LHCN-M2 (cell line): Measurements from ENCODE around the gene MAN2B2. TPM values are rescaled to one million over a fixed set of nuclear protein-coding genes. Genes with fewer than 3 reads are reported as not detected.

Source experiments
- DNase-seq: peaks from one replicate; pipeline ENCODE4 v3.0.0-alpha.2; 2012; ENCODE audit warnings: low read depth
- total RNA-seq: library from RNA; depleted of rRNA; stranded (reverse); fragments of >200 nt; gene quantifications from 2 replicates; pipeline ENCODE4 v1.2.3, GENCODE V29; 2014

The MAN2B2 gene
- total RNA-seq, 1 experiment from 2014 or later = 32.5 TPM

- no peak for DNase-seq
Measured at GRCh38 chr4:6592804-6593563, 18.0 kb downstream of the MAN2B2 start.

GRCh38 chr4:6594341-6594740 lies 19.4 kb downstream of the MAN2B2 start:
- DNase-seq = no peak

GRCh38 chr4:6594826-6595355 lies 19.9 kb downstream of the MAN2B2 start:
- DNase-seq = no peak

- no peak for DNase-seq
Measured at GRCh38 chr4:6595897-6596537, 21.0 kb downstream of the MAN2B2 start.

- no peak for DNase-seq
Measured at GRCh38 chr4:6596948-6597347, 22.0 kb downstream of the MAN2B2 start.

GRCh38 chr4:6598127-6598526 lies 23.1 kb downstream of the MAN2B2 start:
- DNase-seq = no peak

GRCh38 chr4:6598641-6599040 lies 23.7 kb downstream of the MAN2B2 start:
- no peak for DNase-seq

GRCh38 chr4:6601661-6602250 lies 26.8 kb downstream of the MAN2B2 start:
- DNase-seq = no peak

- DNase-seq = no peak
Measured at GRCh38 chr4:6602289-6602688, 27.3 kb downstream of the MAN2B2 start.

GRCh38 chr4:6603128-6603527 lies 28.1 kb downstream of the MAN2B2 start:
- DNase-seq = no peak

- no peak for DNase-seq
Measured at GRCh38 chr4:6605114-6605513, 30.1 kb downstream of the MAN2B2 start.

GRCh38 chr4:6605605-6606004 lies 30.6 kb downstream of the MAN2B2 start:
- no peak for DNase-seq

GRCh38 chr4:6606465-6607235 lies 31.7 kb downstream of the MAN2B2 start:
- no peak for DNase-seq

GRCh38 chr4:6607368-6608055 lies 32.5 kb downstream of the MAN2B2 start:
- no peak for DNase-seq

- DNase-seq = no peak
Measured at GRCh38 chr4:6608758-6609414, 33.9 kb downstream of the MAN2B2 start.

GRCh38 chr4:6609415-6610079 lies 34.6 kb downstream of the MAN2B2 start:
- DNase-seq = no peak

GRCh38 chr4:6610856-6611430 lies 36.0 kb downstream of the MAN2B2 start:
- no peak for DNase-seq

GRCh38 chr4:6612961-6613675 lies 38.1 kb downstream of the MAN2B2 start:
- no peak for DNase-seq
